Endothelial cell (in vitro differentiated cells): ENCODE data around the gene ZNF584. TPM values are rescaled to one million over a fixed set of nuclear protein-coding genes. Genes with fewer than 3 reads are reported as not detected.

Experiments
- DNase-seq: peaks from one replicate; pipeline ENCODE4 v3.0.0; 2021; ENCODE audit warnings: low spot score
- H3K27ac Mint-ChIP-seq: one replicate; pipeline ENCODE4 v1.8.0; 2021; ENCODE audit warnings: mixed read lengths, inconsistent platforms; ENCODE audit not compliant: unreplicated experiment
- H3K27me3 Mint-ChIP-seq: one replicate; pipeline ENCODE4 v1.8.0; 2021; ENCODE audit warnings: mild to moderate bottlenecking, moderate library complexity, mixed read lengths, inconsistent platforms; ENCODE audit not compliant: unreplicated experiment
- H3K36me3 Mint-ChIP-seq: one replicate; pipeline ENCODE4 v1.8.0; 2021; ENCODE audit warnings: mild to moderate bottlenecking, low read depth, mixed read lengths, inconsistent platforms; ENCODE audit not compliant: unreplicated experiment
- H3K4me1 Mint-ChIP-seq: one replicate; pipeline ENCODE4 v1.8.0; 2021; ENCODE audit warnings: mild to moderate bottlenecking, mixed read lengths, inconsistent platforms; ENCODE audit not compliant: unreplicated experiment
- H3K4me3 Mint-ChIP-seq: one replicate; pipeline ENCODE4 v1.8.0; 2021; ENCODE audit warnings: mild to moderate bottlenecking, mixed read lengths, inconsistent platforms; ENCODE audit not compliant: unreplicated experiment
- H3K9me3 Mint-ChIP-seq: one replicate; pipeline ENCODE4 v1.8.0; 2021; ENCODE audit warnings: mixed read lengths, inconsistent platforms; ENCODE audit not compliant: unreplicated experiment
- CTCF ChIP-seq: fragments of 200-600 bp; sonication (generic); IDR thresholded peaks from one replicate; pipeline ENCODE4 v1.5.0; 2021; ENCODE audit warnings: antibody characterized with exemption; ENCODE audit not compliant: unreplicated experiment
- total RNA-seq: library from RNA; stranded (reverse); fragmentation: NEBNext Ultra II Directional; extraction: Animal tissue kit (Norgen Biotek cat#: 25700); gene quantifications from one replicate; pipeline ENCODE4 v1.2.1, GENCODE V29; 2021; ENCODE audit not compliant: unreplicated experiment

The ZNF584 gene
- total RNA-seq, 1 donor from 2014 or later: 6.0 TPM

- H3K9me3 Mint-ChIP-seq: no peaks in the 10 kb centered on the region
- no peak for TF ChIP-seq CTCF
- no peak for DNase-seq
- peaks cover 4% of the 10 kb centered on the region for H3K4me1 Mint-ChIP-seq
- H3K36me3 Mint-ChIP-seq: peaks cover 19% of the 10 kb centered on the region
- H3K27me3 Mint-ChIP-seq: peaks cover 10% of the 10 kb centered on the region
- no peak overlapping the region for H3K4me3 Mint-ChIP-seq
- H3K27ac Mint-ChIP-seq: no peak overlapping the region
Measured at GRCh38 chr19:58396691-58397532, 11.5 kb upstream of the ZNF584 start.

DNA sequence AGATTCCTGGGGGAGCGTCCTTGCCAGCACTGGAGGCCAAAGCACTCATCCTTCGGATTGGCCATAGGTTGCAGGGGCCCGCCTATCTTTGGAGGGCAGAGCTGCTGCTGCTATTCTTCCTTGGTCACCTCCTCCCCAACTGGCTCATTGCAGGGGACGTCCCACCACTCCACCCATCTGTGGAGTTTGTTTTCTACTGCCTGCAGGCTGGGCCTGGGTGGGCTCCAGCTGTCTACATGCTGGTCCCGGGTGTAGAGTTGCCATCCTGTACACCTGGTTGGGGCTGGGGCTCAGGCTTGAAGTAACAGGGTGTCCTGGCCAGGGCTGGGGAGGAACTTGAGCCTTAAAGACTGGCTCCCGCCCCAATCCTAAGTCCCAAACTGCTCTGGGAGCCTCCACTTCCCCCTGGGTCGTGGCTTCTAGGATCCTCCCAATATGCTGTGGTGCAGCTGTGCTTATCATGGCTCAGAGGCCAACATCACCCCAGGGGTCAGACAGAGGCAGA lies 10.9 kb upstream of the ZNF584 start:
- no peak overlapping the region for H3K27ac Mint-ChIP-seq
- no peak for DNase-seq
- H3K4me1 Mint-ChIP-seq: peaks cover 4% of the 10 kb centered on the region

DNA sequence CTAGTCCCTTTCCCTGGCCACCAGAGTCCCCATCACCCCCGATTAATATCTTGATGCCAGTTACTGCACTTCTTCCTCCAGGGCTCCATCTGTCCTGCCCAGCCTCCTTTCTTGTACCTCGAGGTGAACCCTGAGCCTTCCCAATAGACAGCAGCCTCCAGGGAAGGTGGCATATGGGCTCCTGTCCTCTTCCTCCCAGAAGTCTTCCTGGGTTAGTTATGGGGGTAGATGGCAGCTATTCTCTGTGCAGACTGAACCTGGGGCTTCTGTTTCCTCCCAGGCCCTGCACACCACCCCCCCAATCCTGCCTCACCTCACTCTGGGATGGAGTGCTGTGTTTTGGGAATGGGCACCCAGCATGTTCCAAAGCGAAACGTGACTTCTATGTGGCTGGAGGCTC lies 10.4 kb upstream of the ZNF584 start:
- Mint-ChIP-seq H3K27ac (no peak overlapping the region), H3K4me1 (peaks cover 4% of the 10 kb centered on the region), H3K36me3 (peaks cover 14% of the 10 kb centered on the region), H3K9me3 (no peaks in the 10 kb centered on the region), H3K4me3 (no peak overlapping the region), H3K27me3 (peaks cover 10% of the 10 kb centered on the region)
- TF ChIP-seq CTCF: no peak
- no peak for DNase-seq

More for the DNA sequence above, 10.9 kb upstream of the ZNF584 start:
- no peak for TF ChIP-seq CTCF
- peaks cover 10% of the 10 kb centered on the region for H3K27me3 Mint-ChIP-seq
- no peak overlapping the region for H3K4me3 Mint-ChIP-seq
- peaks cover 19% of the 10 kb centered on the region for H3K36me3 Mint-ChIP-seq
- H3K9me3 Mint-ChIP-seq: no peaks in the 10 kb centered on the region

DNA sequence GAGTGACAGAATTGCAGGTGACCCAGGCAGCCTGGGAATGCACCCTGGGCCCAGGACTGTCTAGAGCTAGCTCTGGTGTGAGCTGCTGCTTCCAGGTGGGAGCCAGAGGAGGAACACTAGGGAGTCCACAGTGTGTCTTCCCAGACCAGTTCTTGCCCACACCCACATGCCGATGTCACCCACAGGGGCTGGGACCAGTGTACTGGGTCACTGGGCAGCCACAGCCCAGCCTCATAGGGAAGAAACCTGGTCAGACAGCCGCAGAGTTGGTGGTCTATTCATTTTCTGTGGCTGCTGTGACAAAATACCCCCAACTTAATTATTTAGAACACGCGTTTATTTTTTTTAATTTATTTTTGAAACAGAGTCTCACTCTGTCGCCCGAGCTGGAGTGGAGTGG lies 9.9 kb upstream of the ZNF584 start:
- H3K4me3 Mint-ChIP-seq: no peak overlapping the region
- H3K27ac Mint-ChIP-seq: no peak overlapping the region
- no peaks in the 10 kb centered on the region for H3K9me3 Mint-ChIP-seq
- DNase-seq: no peak
- H3K27me3 Mint-ChIP-seq: peaks cover 10% of the 10 kb centered on the region
- peaks cover 13% of the 10 kb centered on the region for H3K36me3 Mint-ChIP-seq
- H3K4me1 Mint-ChIP-seq: peaks cover 4% of the 10 kb centered on the region
- no peak for TF ChIP-seq CTCF

DNA sequence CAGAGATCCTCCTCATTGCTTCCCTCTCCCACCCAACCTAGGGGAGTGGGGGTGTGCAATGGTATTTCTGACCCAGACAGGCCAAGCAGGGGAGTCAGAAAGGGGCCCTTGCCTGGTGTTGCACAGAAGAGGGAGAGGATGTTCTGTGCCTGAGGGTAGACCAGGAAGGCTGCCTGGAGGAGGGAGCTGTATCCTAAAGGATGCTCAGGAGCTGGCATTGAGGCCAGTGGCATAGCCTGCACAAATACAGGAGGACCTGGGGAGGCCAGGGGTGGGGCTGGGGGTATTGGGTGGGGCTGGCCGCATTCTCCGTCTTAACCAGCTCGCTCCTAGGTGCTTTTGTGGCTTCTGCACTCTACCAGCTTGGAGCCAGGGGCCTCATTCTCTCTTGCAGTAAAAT lies 8.5 kb upstream of the ZNF584 start:
- H3K4me3 Mint-ChIP-seq: peak overlapping the region; percentile 92
- H3K36me3 Mint-ChIP-seq: peaks cover 2% of the 10 kb centered on the region
- no peak for DNase-seq
- TF ChIP-seq CTCF: no peak
- H3K9me3 Mint-ChIP-seq: no peaks in the 10 kb centered on the region
- peaks cover 4% of the 10 kb centered on the region for H3K4me1 Mint-ChIP-seq
- H3K27ac Mint-ChIP-seq: no peak overlapping the region
- H3K27me3 Mint-ChIP-seq: peaks cover 6% of the 10 kb centered on the region
